Stimulated activated naive CD8-positive, alpha-beta T cell treated with anti-CD3 and anti-CD28 coated beads, Interleukin-15, Interleukin-2, amounts not matched to agents 100 ng/mL and 50 ng/mL, for 24 hours (primary cell): ENCODE results near the gene DEGS1.

Source experiments
- H3K27ac Mint-ChIP-seq: one replicate; pipeline ENCODE4 v1.8.0; 2021; ENCODE audit warnings: mild to moderate bottlenecking, mixed read lengths
- H3K27me3 Mint-ChIP-seq: one replicate; pipeline ENCODE4 v1.8.0; 2021; ENCODE audit warnings: mixed read lengths
- H3K36me3 Mint-ChIP-seq: one replicate; pipeline ENCODE4 v1.8.0; 2021; ENCODE audit warnings: low read depth, mixed read lengths
- H3K4me1 Mint-ChIP-seq: one replicate; pipeline ENCODE4 v1.8.0; 2021; ENCODE audit warnings: low read depth, mixed read lengths
- H3K4me3 Mint-ChIP-seq: one replicate; pipeline ENCODE4 v1.8.0; 2021; ENCODE audit warnings: mild to moderate bottlenecking, mixed read lengths
- H3K9me3 Mint-ChIP-seq: one replicate; pipeline ENCODE4 v1.8.0; 2021; ENCODE audit warnings: mixed read lengths

DEGS1 gene

DNA sequence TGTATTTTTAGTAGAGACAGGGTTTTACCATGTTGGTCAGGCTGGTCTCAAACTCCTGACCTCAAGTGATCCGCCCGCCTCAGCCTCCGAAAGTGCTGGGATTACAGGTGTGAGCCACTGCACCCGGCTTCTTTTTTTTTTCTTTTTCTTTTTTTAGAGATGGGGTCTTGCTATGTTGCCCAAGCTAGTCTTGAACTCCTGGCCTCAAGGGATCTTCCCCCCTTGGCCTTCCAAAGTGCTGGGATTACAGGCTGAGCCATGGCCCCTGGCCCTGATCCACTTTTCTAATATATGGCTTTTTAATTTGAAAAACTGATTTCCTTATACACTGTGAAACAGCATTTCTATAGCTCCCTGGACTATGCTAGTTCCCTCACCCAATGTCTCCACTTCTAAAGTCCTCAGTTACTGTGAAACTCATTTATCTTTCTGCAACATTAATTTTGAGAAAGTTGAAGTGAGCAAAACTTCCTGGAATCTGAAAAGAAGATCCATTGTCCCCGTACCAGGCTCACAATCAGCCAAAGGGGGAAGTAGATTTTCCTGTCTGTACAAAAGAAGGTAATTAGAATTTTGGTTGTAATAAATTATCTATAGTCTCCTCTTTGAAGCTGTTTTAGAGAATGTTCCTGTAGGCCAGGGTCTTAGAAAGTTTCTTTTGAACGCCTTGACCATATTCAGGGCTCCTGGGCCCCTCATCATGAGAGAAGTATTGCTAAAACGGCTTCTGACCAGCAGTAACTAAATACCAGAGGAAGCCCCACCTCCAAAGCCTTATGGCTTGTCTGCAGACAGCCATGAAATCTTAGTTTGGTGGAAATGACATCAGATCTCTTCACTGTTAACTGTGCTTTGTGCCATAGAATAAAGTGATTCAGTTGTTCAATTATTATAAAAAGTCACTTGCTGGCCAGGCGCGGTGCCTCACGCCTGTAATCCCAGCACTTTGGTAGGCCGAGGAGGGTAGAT, 34.9 kb downstream of the DEGS1 start:
- Mint-ChIP-seq H3K4me1 (no peaks in the 10 kb centered on the region), H3K27ac (no peak overlapping the region), H3K4me3 (no peak overlapping the region), H3K9me3 (no peaks in the 10 kb centered on the region), H3K36me3 (no peaks in the 10 kb centered on the region), H3K27me3 (no peaks in the 10 kb centered on the region)

DNA sequence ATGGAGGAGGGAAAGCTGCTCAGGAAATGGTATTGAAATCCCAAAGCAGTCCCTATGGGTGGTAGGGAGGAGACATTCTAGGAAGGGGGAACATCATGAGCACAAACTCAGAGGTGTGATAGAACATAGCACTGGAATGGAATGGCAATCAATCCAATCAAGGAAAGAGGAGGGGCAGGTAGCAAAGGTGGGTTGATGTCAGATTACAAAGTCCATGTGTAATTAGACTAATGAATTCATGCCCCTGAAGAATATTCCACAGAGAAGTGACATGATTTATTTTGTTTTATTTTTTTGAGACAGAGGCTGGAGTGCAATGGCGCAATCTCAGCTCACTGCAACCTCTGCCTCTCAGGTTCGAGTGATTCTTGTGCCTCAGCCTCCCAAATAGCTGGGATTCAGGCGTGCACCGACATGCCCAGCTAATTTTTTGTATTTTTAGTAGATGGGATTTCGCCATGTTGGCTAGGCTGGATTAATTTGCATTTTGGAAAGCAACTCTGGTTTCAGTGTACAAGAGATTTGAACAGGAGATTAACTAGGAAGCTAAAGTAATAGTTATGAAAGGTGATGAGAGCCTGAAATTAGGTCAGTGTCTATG, 36.1 kb downstream of the DEGS1 start:
- H3K27me3 Mint-ChIP-seq, result no peaks in the 10 kb centered on the region
- no peak overlapping the region for H3K27ac Mint-ChIP-seq
- no peaks in the 10 kb centered on the region for H3K36me3 Mint-ChIP-seq
- no peaks in the 10 kb centered on the region for H3K4me1 Mint-ChIP-seq
- no peaks in the 10 kb centered on the region for H3K9me3 Mint-ChIP-seq
- no peak overlapping the region for H3K4me3 Mint-ChIP-seq

DNA sequence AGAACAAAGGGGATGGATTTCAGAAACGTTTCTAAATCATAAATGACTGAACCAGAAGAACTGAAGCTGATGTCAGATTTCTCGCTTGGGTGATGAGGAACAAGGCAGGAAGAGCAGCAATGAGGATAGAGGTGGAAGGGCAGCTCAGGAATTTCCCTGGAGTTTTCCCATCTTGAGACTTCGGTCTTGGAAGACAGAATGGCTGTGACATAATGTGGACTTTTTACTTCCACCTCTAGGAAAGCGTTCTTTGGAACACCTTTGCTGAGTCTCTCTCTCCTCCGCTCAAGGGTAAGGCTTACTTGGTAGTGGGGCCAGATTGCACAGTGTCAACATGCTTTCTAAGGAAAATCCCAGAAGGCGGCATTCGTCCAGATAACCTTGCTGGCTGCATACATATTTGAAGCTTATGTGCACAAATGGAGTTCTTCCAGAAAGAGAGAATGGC, 36.6 kb downstream of the DEGS1 start:
- H3K4me1 Mint-ChIP-seq, result no peaks in the 10 kb centered on the region

DNA sequence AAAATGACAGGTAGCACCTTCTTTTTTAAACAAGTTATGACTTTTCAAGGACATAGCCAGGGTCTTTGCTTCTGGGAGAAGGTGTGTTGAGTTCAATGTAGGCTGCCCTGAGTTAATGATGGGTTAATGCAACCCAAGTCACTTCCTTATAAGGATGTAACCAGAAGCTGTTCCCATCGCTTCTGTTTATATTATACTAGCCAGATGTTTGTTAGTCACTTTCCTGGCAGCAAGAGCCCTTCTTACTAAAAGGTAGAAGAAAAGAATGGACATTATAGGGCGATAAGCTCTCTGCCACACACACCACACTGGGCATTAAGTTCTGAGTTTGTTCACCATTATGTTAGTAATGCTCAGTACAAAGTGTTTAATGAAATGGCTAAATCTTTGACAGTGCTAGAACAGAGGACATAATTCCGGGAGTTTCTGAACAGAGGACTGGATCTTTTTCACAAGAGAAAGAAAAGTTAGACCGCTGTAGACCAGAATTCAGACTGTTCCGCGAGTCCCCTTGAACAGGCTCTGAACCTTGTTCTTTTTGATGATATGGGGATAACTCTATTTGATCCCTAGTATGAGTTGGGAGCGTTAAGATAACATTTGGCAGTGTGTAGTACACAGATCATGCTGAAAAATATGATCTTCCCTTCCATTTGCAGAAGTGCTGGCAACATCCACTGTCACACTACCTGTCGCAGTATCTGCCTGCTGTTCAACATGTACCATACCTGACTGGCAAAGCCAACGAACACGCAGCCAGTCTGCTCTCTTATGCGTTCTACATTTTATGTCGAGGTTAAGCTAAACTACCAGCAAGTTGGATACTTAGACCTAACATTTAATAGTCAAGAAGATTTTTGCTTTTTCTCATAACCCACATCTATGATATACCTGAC, 41.0 kb downstream of the DEGS1 start:
- H3K9me3 Mint-ChIP-seq, result no peaks in the 10 kb centered on the region
- H3K27ac Mint-ChIP-seq, result no peak overlapping the region
- H3K4me1 Mint-ChIP-seq, result no peaks in the 10 kb centered on the region
- H3K27me3 Mint-ChIP-seq, result no peaks in the 10 kb centered on the region
- peaks cover 21% of the 10 kb centered on the region for H3K36me3 Mint-ChIP-seq
- no peak overlapping the region for H3K4me3 Mint-ChIP-seq

More for the DNA sequence above, 36.6 kb downstream of the DEGS1 start:
- Mint-ChIP-seq H3K4me3 (no peak overlapping the region), H3K9me3 (no peaks in the 10 kb centered on the region), H3K36me3 (no peaks in the 10 kb centered on the region), H3K27me3 (no peaks in the 10 kb centered on the region), H3K27ac (no peak overlapping the region)

DNA sequence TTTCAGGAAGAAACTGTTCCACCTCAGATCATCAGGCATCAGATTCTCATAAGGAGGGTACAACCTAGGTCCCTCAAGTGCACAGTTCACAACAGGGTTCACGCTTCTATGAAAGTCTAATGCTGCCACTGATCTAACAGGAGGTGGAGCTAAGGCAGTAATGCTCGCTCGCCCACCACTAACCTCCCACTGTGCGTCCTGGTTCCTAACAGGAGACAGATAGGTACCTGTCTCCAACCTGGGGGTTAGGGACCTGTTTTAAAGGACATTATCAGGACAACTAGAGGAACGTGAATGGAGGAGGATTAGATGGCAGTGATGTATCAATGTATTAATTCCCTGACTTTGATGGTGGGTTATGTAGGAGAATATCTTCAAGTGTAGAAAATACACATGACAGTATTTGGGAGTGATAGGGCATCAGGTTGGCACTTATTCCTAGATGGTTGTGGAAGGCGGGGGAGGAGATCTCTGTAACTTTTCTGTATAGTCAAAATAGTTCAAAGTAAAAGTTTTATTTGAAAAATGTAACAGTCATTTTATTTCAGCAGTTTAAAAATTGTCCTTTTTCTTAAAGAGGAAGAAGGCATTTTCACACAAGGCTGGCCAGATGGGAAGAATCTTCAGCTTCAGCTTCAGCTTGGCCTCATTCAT, 43.9 kb downstream of the DEGS1 start:
- no peaks in the 10 kb centered on the region for H3K9me3 Mint-ChIP-seq
- no peak overlapping the region for H3K4me3 Mint-ChIP-seq
- H3K27me3 Mint-ChIP-seq, result no peaks in the 10 kb centered on the region
- peaks cover 37% of the 10 kb centered on the region for H3K36me3 Mint-ChIP-seq
- H3K4me1 Mint-ChIP-seq, result no peaks in the 10 kb centered on the region
- peak overlapping the region; percentile 7 for H3K27ac Mint-ChIP-seq

DNA sequence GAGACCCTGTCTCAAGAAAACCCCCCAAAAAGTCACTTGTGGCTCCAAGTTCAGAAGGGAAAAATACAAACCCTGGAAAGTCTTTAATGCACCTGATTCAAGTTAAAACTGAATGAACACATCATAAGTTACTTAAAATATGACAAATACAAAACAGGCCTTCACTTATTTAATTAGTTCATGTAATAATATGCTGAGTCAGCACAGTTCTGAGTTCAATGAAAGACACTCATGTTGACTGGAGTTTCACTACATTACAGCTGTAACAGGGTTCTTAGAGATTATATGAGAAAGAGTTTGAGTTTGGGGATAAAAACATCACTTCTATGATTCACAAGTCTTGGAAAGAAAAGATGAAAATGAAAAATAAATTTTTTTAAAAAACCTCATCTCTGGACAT, 51.0 kb downstream of the DEGS1 start:
- Mint-ChIP-seq H3K9me3 (no peaks in the 10 kb centered on the region), H3K36me3 (peaks cover 57% of the 10 kb centered on the region), H3K27me3 (no peaks in the 10 kb centered on the region), H3K27ac (no peak overlapping the region), H3K4me1 (no peaks in the 10 kb centered on the region), H3K4me3 (no peak overlapping the region)

DNA sequence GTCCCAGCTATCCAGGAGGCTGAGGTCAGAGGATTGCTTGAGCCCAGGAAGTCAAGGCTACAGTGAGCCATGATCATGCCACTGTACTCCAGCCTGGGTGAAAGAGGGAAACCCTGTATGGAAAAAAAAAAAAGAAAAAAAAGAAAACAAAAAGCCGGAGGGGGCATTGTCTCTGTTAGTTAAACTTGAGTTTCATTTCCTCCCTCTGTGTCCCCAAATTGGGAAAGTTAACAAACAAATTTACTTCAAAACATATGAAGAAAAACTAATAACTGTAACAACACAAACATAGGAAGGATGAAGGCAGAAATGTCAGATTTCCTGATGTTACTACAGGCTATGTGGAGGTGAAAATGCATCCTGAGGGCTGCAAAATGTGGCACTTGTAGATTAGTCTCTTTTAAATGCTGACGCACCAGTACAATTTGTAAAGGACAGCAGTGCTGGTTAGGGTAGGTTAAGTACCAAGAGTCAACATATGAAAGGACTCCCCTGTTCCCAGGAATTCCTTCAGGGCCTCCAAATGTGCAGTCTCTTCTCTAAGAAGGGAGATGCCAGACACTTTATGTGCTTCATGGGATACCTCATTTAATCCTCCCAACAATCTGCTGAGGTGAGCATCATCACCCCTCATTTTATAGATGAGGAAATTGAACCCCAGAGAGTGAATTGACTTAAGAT, 52.9 kb downstream of the DEGS1 start:
- no peaks in the 10 kb centered on the region for H3K27me3 Mint-ChIP-seq
- H3K4me1 Mint-ChIP-seq, result no peaks in the 10 kb centered on the region
- peaks cover 52% of the 10 kb centered on the region for H3K36me3 Mint-ChIP-seq
- H3K9me3 Mint-ChIP-seq, result no peaks in the 10 kb centered on the region
- no peak overlapping the region for H3K27ac Mint-ChIP-seq
- no peak overlapping the region for H3K4me3 Mint-ChIP-seq

DNA sequence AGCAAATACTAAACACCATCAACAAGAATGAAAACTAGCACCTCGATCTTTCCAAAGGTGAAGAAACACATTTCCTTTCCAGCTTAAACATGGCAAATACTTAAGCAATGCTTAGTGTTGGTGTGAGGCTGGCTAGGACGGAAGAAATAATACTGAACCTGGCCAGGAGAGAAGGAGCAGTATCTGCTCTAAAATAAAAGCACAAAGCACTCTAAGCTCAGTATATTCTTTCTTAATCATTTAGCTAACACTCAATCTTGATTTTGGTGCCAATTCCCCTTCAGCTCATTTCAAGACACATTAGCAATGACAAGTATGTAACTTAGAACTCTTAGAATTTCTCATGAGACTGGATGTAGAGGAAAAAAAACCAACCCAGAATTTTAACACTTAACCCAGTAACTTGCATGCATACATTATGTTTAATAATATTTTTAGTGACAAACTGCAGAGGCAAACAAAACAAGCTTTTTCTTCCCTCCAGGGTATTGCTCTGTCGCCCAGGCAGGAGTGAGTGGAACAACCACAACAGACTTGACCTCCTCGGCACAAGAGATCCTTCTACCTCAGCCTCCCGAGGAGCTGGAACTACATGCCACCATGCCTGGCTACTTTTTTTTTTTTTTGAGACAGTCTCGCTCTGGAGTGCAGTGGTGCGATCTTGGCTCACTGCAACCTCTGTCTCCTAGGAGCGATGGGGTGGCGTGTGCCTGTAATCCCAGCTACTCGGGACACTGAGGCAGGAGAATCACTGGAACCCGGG, 54.3 kb downstream of the DEGS1 start:
- Mint-ChIP-seq H3K4me3 (no peak overlapping the region), H3K36me3 (peaks cover 52% of the 10 kb centered on the region), H3K27ac (no peak overlapping the region), H3K4me1 (no peaks in the 10 kb centered on the region), H3K27me3 (no peaks in the 10 kb centered on the region), H3K9me3 (no peaks in the 10 kb centered on the region)

DNA sequence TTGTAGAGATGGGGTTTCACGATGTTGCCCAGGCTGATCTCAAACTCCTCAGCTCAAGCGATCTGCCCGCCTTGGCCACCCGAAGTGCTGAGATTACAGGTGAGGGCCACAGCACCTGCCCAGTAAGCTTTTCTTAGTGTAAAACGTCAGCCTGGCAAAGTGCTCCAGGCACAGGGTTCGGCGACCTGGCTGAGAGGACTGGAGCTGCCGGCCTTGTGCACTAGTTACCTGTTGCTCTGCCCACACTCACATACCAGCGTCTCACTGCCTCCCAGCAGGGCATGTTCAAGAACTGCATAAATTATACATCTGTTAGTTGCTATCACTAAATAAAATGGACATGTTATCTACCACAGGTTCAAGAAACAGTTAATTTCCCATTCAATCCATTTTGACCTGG, 55.2 kb downstream of the DEGS1 start:
- Mint-ChIP-seq H3K27ac (no peak overlapping the region), H3K4me1 (no peaks in the 10 kb centered on the region), H3K9me3 (no peaks in the 10 kb centered on the region), H3K36me3 (peaks cover 45% of the 10 kb centered on the region), H3K4me3 (no peak overlapping the region), H3K27me3 (no peaks in the 10 kb centered on the region)

DNA sequence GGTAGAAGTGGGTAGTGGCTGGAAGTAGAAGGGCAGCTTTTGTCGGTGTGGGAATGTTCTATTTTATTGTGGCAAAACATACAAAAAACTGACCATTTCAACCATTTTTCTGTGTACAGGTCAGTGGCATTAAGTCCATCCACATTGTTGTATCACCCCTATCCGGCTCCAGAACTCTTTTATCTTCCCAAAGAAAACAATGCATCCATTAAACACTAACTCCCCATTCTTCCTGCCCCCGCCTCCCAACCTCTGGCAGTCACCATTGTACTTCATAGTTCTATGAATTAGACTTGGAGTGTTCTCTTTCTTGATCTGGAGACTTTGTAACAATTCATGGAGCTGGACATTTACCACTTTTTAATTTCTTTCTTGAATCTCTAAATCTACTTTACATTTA, 55.7 kb downstream of the DEGS1 start:
- no peak overlapping the region for H3K27ac Mint-ChIP-seq
- no peaks in the 10 kb centered on the region for H3K9me3 Mint-ChIP-seq
- no peak overlapping the region for H3K4me3 Mint-ChIP-seq
- H3K36me3 Mint-ChIP-seq, result peaks cover 40% of the 10 kb centered on the region
- no peaks in the 10 kb centered on the region for H3K4me1 Mint-ChIP-seq
- no peaks in the 10 kb centered on the region for H3K27me3 Mint-ChIP-seq
